Right atrium auricular region (tissue), 2 donors: ENCODE data around the gene FAM209B. TPM values are rescaled to one million over a fixed set of nuclear protein-coding genes. Genes with fewer than 3 reads are reported as not detected.

Experiments used
- DNase-seq: peaks from one replicate; pipeline ENCODE4 v3.0.0-alpha.2; 2019; ENCODE audit warnings: low spot score
- H3K27ac ChIP-seq, 2 donors: fragments of 200-600 bp; sonication (generic); 1 replicate in 1 of 2; 2 replicates in 1 of 2; pipeline ENCODE4 v1.5.1; 2016 to 2019
- H3K27me3 ChIP-seq, 2 donors: fragments of 200-600 bp; sonication (generic); one replicate each; pipeline versions ENCODE4 v1.5.1 to v1.6.0; 2017 to 2019
- H3K36me3 ChIP-seq: fragments of 200-600 bp; sonication (generic); one replicate; pipeline ENCODE4 v1.5.1; 2016
- H3K4me1 ChIP-seq, 2 donors: fragments of 200-600 bp; sonication (generic); one replicate each; pipeline versions ENCODE4 v1.5.1 to v1.6.0; 2017 to 2019
- H3K4me3 ChIP-seq, 2 donors: fragments of 200-600 bp; sonication (generic); 1 replicate in 1 of 2; 2 replicates in 1 of 2; pipeline ENCODE4 v1.5.1; 2017 to 2019; ENCODE audit warnings: mild to moderate bottlenecking in 1 of 2, moderate library complexity in 1 of 2
- H3K9me3 ChIP-seq, 2 donors: fragments of 200-600 bp; sonication (generic); one replicate each; pipeline ENCODE4 v1.5.1; 2019
- total RNA-seq, 2 donors: library from RNA; depleted of rRNA; stranded (reverse); fragments of >200 nt; gene quantifications; one replicate each; pipeline ENCODE4 v1.1.0, GENCODE V29; 2016
- TF ChIP-seq, protein P1 (sequence below), 2 donors: fragments of 200-600 bp; sonication (generic); IDR thresholded peaks; one replicate each; pipeline ENCODE4 v1.5.1; 2019; ENCODE audit warnings: antibody characterized with exemption in 2 of 2

The FAM209B gene
- total RNA-seq, 2 donors from 2014 or later = not detected

GRCh38 chr20:56565511-56565910 is 32.5 kb downstream of the FAM209B start:
- no peak for DNase-seq
- peaks cover 0 to 6% of the 10 kb centered on the region in 2 donors for H3K4me1 ChIP-seq
- H3K27ac ChIP-seq = no peak overlapping the region
- TF ChIP-seq, protein P1, sequence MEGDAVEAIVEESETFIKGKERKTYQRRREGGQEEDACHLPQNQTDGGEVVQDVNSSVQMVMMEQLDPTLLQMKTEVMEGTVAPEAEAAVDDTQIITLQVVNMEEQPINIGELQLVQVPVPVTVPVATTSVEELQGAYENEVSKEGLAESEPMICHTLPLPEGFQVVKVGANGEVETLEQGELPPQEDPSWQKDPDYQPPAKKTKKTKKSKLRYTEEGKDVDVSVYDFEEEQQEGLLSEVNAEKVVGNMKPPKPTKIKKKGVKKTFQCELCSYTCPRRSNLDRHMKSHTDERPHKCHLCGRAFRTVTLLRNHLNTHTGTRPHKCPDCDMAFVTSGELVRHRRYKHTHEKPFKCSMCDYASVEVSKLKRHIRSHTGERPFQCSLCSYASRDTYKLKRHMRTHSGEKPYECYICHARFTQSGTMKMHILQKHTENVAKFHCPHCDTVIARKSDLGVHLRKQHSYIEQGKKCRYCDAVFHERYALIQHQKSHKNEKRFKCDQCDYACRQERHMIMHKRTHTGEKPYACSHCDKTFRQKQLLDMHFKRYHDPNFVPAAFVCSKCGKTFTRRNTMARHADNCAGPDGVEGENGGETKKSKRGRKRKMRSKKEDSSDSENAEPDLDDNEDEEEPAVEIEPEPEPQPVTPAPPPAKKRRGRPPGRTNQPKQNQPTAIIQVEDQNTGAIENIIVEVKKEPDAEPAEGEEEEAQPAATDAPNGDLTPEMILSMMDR (IDR thresholded peaks at IDR 0.05) = no peak
- no peaks in the 10 kb centered on the region for H3K27me3 ChIP-seq
- no peaks in the 10 kb centered on the region for H3K9me3 ChIP-seq
- no peaks in the 10 kb centered on the region for H3K36me3 ChIP-seq
- H3K4me3 ChIP-seq = no peak overlapping the region

- Histone ChIP-seq H3K4me3 (no peak overlapping the region), H3K36me3 (no peaks in the 10 kb centered on the region), H3K27me3 (no peaks in the 10 kb centered on the region), H3K27ac (peak overlapping the region in 1 of 2 donors; percentile 4), H3K9me3 (no peaks in the 10 kb centered on the region), H3K4me1 (peaks cover 0 to 6% of the 10 kb centered on the region in 2 donors)
- DNase-seq = no peak
- TF ChIP-seq, protein P1 (IDR thresholded peaks at IDR 0.05) = no peak
These were observed 33.6 kb downstream of the FAM209B start for GRCh38 chr20:56566621-56567020.

DNA sequence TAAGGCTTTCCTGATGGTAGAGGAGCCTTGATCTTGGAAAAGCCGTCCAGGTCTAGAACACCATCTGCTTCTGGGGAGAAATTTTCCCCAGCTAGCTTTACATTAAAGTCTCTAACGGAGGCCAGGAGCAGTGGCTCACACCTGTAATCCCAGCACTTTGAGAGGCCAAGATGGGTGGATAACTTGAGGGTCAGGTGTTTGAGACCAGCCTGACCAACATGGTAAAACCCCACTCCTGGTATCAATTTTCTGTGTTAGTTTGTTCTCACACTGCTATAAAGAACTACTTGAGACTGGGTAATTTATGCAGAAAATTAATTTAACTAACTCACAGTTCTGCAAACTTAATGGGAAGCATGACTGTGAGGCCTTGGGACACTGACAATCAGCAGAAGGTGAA is 37.8 kb downstream of the FAM209B start:
- Histone ChIP-seq H3K36me3 (no peaks in the 10 kb centered on the region), H3K4me1 (peaks cover 0 to 6% of the 10 kb centered on the region in 2 donors), H3K27ac (no peak overlapping the region), H3K4me3 (no peak overlapping the region), H3K9me3 (no peaks in the 10 kb centered on the region), H3K27me3 (no peaks in the 10 kb centered on the region)
- DNase-seq = no peak
- TF ChIP-seq, protein P1 (IDR thresholded peaks at IDR 0.05) = no peak

- no peak overlapping the region for H3K27ac ChIP-seq
- no peaks in the 10 kb centered on the region for H3K36me3 ChIP-seq
- H3K4me1 ChIP-seq = no peaks in the 10 kb centered on the region
- H3K27me3 ChIP-seq = no peaks in the 10 kb centered on the region
- no peaks in the 10 kb centered on the region for H3K9me3 ChIP-seq
- H3K4me3 ChIP-seq = no peak overlapping the region
- DNase-seq = no peak
- TF ChIP-seq, protein P1 (IDR thresholded peaks at IDR 0.05) = no peak
These were observed 39.1 kb downstream of the FAM209B start for GRCh38 chr20:56572172-56572571.

DNA sequence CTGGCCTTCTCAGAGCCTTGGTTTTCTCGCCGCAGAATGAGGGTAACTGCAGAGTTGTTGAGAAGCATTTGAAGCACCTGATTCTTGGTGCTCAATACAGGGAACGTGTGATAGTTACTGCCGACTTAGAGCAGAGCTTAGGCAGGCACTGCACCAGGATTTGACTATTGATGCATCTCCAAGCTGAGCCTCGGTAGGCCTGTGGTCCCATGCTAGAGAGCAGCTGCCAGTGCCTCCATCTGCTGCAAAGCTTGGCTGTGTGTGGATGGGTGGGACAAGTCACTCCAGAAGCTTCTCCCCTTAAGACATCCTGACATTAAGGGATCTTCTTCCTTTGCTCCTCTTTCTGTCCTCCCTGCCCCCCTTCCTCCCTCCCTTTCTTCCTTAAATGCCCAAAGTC is 40.9 kb downstream of the FAM209B start:
- Histone ChIP-seq H3K36me3 (no peaks in the 10 kb centered on the region), H3K27ac (no peak overlapping the region), H3K9me3 (no peaks in the 10 kb centered on the region), H3K27me3 (no peaks in the 10 kb centered on the region), H3K4me3 (no peak overlapping the region), H3K4me1 (no peaks in the 10 kb centered on the region)
- no peak for DNase-seq
- TF ChIP-seq, protein P1 (IDR thresholded peaks at IDR 0.05) = no peak

DNA sequence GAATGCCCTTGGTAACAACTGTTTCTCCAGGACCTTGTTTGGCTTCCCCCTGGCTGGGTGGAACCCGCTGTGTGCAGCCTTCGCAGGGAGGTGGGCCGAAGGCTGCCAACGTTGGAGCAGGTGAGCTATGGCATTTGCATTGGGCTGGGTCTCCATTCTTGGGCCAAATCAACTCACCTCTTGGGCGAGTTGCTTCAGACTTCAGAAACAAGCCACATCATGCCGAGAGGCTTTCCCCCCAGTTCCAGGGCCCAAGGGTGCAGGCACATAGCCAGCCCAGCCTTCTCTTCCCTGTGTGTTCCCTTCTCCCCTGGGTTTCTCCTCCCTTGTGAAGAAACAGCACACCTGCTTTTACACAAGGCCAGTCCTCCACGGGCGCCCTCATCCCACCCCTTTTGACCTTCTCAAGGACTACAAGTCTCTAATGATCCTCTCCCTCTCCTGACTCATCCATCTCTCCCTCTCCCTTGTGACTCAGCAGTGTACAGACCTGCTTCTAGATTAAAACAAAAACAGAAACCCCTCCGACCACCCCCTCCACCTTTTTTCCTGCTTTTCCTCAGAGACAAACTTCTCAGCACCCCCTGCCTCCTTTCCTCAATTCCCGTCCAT is 41.6 kb downstream of the FAM209B start:
- no peaks in the 10 kb centered on the region for H3K4me1 ChIP-seq
- H3K36me3 ChIP-seq = no peaks in the 10 kb centered on the region
- no peak overlapping the region for H3K4me3 ChIP-seq
- no peaks in the 10 kb centered on the region for H3K27me3 ChIP-seq
- H3K27ac ChIP-seq = no peak overlapping the region
- H3K9me3 ChIP-seq = no peaks in the 10 kb centered on the region
- TF ChIP-seq, protein P1 (IDR thresholded peaks at IDR 0.05) = no peak
- no peak for DNase-seq
